ENCODE data around the gene RUFY3.
"Not testable (repeated sequence)": the region's sequence is repeated elsewhere in the genome, so short reads cannot be mapped to it uniquely, and the experiment has no call there.

RUFY3 gene

GRCh38 chr4:70688795-70689231 lies 33.0 kb upstream of the RUFY3 start:
- Histone ChIP-seq H3K27ac (ENCODE audit: low read depth, low read length) (peak overlapping the region; percentile 92), H4K20me1 (ENCODE audit: control insufficient read depth, insufficient read depth, low read depth, low read length) (peaks cover 28% of the 10 kb centered on the region), H3K9me3 (ENCODE audit: control insufficient read depth, insufficient read depth, low read length) (no peaks in the 10 kb centered on the region), H3K79me2 (ENCODE audit: control insufficient read depth, low read length) (peaks cover 87% of the 10 kb centered on the region), H3K36me3 (ENCODE audit: control insufficient read depth, low read length) (peaks cover 51% of the 10 kb centered on the region), H3K27me3 (ENCODE audit: control insufficient read depth, low read length) (no peaks in the 10 kb centered on the region), H3K4me2 (ENCODE audit: low read length) (peak overlapping the region; percentile 95), H3K9me2 (replicated peaks; ENCODE audit: control insufficient read depth, low read length) (no peaks in the 10 kb centered on the region), H3F3A (ENCODE audit: control insufficient read depth, insufficient read depth) (peaks cover 15% of the 10 kb centered on the region), H3K4me1 (ENCODE audit: control insufficient read depth, low read length) (peaks cover 70% of the 10 kb centered on the region), H3K4me3 (ENCODE audit: low read length) (peak overlapping the region; percentile 98)
- no peak for TF ChIP-seq CTCF (IDR thresholded peaks at IDR 0.05; ENCODE audit: low read depth, low read length, poor library complexity, severe bottlenecking)
- TF ChIP-seq EZH2phosphoT487 (IDR thresholded peaks at IDR 0.05; ENCODE audit: borderline replicate concordance, low read length) = no peak

- TF ChIP-seq EZH2phosphoT487 (IDR thresholded peaks at IDR 0.05; ENCODE audit: borderline replicate concordance, low read length) = no peak
- TF ChIP-seq CTCF (IDR thresholded peaks at IDR 0.05; ENCODE audit: low read depth, low read length, poor library complexity, severe bottlenecking) = no peak
- peaks cover 41% of the 10 kb centered on the region for H3K4me1 ChIP-seq (ENCODE audit: control insufficient read depth, low read length)
- no peaks in the 10 kb centered on the region for H3K27me3 ChIP-seq (ENCODE audit: control insufficient read depth, low read length)
- H3K4me3 ChIP-seq (ENCODE audit: low read length) = peak overlapping the region; percentile 98
- H4K20me1 ChIP-seq (ENCODE audit: control insufficient read depth, insufficient read depth, low read depth, low read length) = peaks cover 28% of the 10 kb centered on the region
- peaks cover 24% of the 10 kb centered on the region for H3F3A ChIP-seq (ENCODE audit: control insufficient read depth, insufficient read depth)
- H3K9me3 ChIP-seq (ENCODE audit: control insufficient read depth, insufficient read depth, low read length) = no peaks in the 10 kb centered on the region
- H3K36me3 ChIP-seq (ENCODE audit: control insufficient read depth, low read length) = peaks cover 51% of the 10 kb centered on the region
- peak overlapping the region; percentile 95 for H3K4me2 ChIP-seq (ENCODE audit: low read length)
- no peak overlapping the region for H3K27ac ChIP-seq (ENCODE audit: low read depth, low read length)
- peaks cover 74% of the 10 kb centered on the region for H3K79me2 ChIP-seq (ENCODE audit: control insufficient read depth, low read length)
- no peaks in the 10 kb centered on the region for H3K9me2 ChIP-seq (replicated peaks; ENCODE audit: control insufficient read depth, low read length)
These were observed 30.1 kb upstream of the RUFY3 start for GRCh38 chr4:70691661-70692060.

DNA sequence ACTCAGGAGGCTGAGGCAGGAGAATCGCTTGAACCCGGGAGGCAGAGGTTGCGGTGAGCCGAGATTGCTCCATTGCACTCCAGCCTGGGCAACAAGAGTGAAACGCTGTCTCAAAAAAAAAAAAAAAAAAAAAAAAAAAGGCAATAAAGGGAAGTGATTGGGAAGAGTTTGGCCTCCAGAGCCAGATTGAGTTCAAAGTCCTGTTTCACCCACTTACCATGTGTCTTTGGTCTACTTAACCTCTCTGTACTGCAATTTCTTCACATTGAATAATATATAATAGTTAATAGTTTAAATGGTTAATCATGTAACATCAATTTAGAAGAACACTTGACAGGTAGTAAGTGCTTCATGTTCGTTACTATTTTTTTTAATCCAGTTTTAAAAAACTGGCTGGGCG lies 27.1 kb upstream of the RUFY3 start:
- H3K79me2 ChIP-seq (ENCODE audit: control insufficient read depth, low read length) = peaks cover 47% of the 10 kb centered on the region
- not testable (repeated sequence) for H3K4me3 ChIP-seq (ENCODE audit: low read length); H3K4me2 ChIP-seq (ENCODE audit: low read length); H3K9me2 ChIP-seq (replicated peaks; ENCODE audit: control insufficient read depth, low read length); H3K9me3 ChIP-seq (ENCODE audit: control insufficient read depth, insufficient read depth, low read length); H3K27me3 ChIP-seq (ENCODE audit: control insufficient read depth, low read length); H3K27ac ChIP-seq (ENCODE audit: low read depth, low read length)
- peaks cover 42% of the 10 kb centered on the region for H3F3A ChIP-seq (ENCODE audit: control insufficient read depth, insufficient read depth)
- H3K36me3 ChIP-seq (ENCODE audit: control insufficient read depth, low read length) = peaks cover 38% of the 10 kb centered on the region
- peaks cover 30% of the 10 kb centered on the region for H3K4me1 ChIP-seq (ENCODE audit: control insufficient read depth, low read length)
- peaks cover 17% of the 10 kb centered on the region for H4K20me1 ChIP-seq (ENCODE audit: control insufficient read depth, insufficient read depth, low read depth, low read length)

DNA sequence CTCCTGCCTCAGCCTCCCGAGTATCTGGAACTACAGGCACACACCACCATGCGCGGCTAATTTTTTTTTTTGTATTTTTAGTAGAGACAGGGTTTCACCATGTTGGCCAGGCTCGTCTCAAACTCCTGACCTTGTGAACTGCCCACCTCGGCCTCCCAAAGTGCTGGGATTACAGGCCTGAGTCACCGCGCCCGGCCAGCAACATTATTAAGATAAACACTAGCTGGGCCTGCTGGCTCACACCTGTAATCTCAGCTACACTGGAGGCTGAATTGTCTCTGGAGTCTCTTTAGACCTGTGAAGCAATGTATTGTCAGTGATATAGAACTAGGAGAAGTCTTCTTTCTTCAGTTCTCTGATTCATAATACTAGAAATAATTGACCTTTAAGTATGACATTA lies 23.3 kb upstream of the RUFY3 start:
- H3K27me3 ChIP-seq (ENCODE audit: control insufficient read depth, low read length); H3K9me2 ChIP-seq (replicated peaks; ENCODE audit: control insufficient read depth, low read length); H3K9me3 ChIP-seq (ENCODE audit: control insufficient read depth, insufficient read depth, low read length); H3K4me2 ChIP-seq (ENCODE audit: low read length); H3K36me3 ChIP-seq (ENCODE audit: control insufficient read depth, low read length); H3K4me3 ChIP-seq (ENCODE audit: low read length); H4K20me1 ChIP-seq (ENCODE audit: control insufficient read depth, insufficient read depth, low read depth, low read length); H3K27ac ChIP-seq (ENCODE audit: low read depth, low read length): not testable (repeated sequence)
- peaks cover 39% of the 10 kb centered on the region for H3F3A ChIP-seq (ENCODE audit: control insufficient read depth, insufficient read depth)
- peaks cover 28% of the 10 kb centered on the region for H3K4me1 ChIP-seq (ENCODE audit: control insufficient read depth, low read length)
- peaks cover 12% of the 10 kb centered on the region for H3K79me2 ChIP-seq (ENCODE audit: control insufficient read depth, low read length)

Data from DOHH2 (cell line).